ENCODE data around the gene LINS1. TPM values are rescaled to one million over a fixed set of nuclear protein-coding genes. Genes with fewer than 3 reads are reported as not detected.

Gene LINS1
- total and polyA plus RNA-seq, 3 donors from 2014 or later = 13.7 to 23.4 (median 17.3) TPM

DNA sequence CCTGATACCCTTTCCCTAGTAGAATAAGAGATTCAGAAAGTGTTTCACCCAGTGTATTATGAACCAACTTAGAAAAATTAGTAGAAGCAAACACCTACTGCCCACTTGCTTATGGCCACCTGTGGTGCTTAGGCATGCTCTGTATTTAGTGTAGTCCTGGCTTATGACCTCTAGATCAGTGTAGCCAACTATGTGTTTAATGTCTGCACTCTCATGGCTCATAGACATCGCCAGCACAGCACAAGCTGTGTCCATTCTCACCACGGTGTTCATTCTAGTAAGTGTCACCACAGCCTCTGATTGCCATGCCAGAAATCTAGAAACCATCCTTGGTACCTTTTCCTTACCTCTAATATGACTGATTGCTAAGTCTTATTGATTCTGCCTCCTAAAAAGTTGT, 14.7 kb upstream of the LINS1 start:
- Histone ChIP-seq H3K4me1 (no peaks in the 10 kb centered on the region), H3K27ac (no peak overlapping the region), H3K36me3 (ENCODE audit: low read depth, missing control alignments) (no peaks in the 10 kb centered on the region), H3K9me3 (no peaks in the 10 kb centered on the region), H3K4me3 (no peak overlapping the region), H3K27me3 (no peaks in the 10 kb centered on the region)
- intact Hi-C loops (cut with DNase I; ENCODE audit: low total_unique reads) = no loop called here
- no peak for DNase-seq
- TF ChIP-seq, protein P1, sequence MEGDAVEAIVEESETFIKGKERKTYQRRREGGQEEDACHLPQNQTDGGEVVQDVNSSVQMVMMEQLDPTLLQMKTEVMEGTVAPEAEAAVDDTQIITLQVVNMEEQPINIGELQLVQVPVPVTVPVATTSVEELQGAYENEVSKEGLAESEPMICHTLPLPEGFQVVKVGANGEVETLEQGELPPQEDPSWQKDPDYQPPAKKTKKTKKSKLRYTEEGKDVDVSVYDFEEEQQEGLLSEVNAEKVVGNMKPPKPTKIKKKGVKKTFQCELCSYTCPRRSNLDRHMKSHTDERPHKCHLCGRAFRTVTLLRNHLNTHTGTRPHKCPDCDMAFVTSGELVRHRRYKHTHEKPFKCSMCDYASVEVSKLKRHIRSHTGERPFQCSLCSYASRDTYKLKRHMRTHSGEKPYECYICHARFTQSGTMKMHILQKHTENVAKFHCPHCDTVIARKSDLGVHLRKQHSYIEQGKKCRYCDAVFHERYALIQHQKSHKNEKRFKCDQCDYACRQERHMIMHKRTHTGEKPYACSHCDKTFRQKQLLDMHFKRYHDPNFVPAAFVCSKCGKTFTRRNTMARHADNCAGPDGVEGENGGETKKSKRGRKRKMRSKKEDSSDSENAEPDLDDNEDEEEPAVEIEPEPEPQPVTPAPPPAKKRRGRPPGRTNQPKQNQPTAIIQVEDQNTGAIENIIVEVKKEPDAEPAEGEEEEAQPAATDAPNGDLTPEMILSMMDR (IDR thresholded peaks at IDR 0.05) = no peak
- TF ChIP-seq POLR2A (IDR thresholded peaks at IDR 0.05) = no peak
- 95% methylated on average over 2 of the region's 2 CpGs for WGBS, 2 donors

DNA sequence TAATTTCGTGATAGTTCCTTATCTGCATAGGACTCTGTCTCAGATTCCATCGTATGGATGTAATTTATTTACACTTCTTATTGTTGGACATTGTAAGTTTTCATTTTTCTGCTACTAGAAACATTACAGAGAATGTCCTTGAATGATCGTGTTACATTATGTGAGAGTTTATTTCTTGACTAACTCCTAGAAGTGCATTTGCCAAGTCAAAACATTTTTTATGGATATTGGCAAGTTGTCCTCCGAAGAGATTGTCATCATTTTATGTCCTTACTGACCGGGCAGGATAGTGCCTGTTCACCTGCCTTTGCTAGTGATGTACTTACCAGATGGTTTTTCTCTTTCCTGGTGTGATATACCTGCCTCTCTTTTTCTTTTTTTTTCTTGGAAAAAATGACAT, 13.8 kb upstream of the LINS1 start:
- DNase-seq = no peak
- Histone ChIP-seq H3K4me3 (no peak overlapping the region), H3K9me3 (no peaks in the 10 kb centered on the region), H3K27me3 (no peaks in the 10 kb centered on the region), H3K27ac (no peak overlapping the region), H3K36me3 (ENCODE audit: low read depth, missing control alignments) (no peaks in the 10 kb centered on the region), H3K4me1 (no peaks in the 10 kb centered on the region)
- WGBS, 2 donors = 42 to 56% methylated on average over 5 of the region's 5 CpGs
- TF ChIP-seq, protein P1 (IDR thresholded peaks at IDR 0.05) = no peak
- no peak for TF ChIP-seq POLR2A (IDR thresholded peaks at IDR 0.05)
- intact Hi-C loops (cut with DNase I; ENCODE audit: low total_unique reads) = no loop called here

DNA sequence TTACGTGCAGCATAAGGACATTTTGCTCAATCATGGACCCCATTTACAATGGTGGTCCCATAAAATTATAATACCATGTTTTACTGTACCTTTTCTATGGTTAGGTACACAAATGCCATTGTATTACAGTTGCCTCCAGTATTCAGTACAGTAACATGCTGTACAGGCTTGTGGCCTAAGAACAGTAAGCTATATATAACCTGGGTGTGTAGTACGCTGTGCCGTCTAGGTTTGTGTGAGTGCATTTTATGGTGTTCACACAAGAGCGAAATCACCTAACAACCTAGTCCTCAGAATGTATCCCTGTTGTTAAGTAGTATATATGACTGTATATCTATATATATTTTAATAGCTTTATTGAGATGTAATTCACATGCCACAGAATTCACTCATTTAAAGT, 12.9 kb upstream of the LINS1 start:
- no peak for DNase-seq
- WGBS, 2 donors = 92 to 94% methylated on average over 4 of the region's 4 CpGs
- no peaks in the 10 kb centered on the region for H3K36me3 ChIP-seq (ENCODE audit: low read depth, missing control alignments)

DNA sequence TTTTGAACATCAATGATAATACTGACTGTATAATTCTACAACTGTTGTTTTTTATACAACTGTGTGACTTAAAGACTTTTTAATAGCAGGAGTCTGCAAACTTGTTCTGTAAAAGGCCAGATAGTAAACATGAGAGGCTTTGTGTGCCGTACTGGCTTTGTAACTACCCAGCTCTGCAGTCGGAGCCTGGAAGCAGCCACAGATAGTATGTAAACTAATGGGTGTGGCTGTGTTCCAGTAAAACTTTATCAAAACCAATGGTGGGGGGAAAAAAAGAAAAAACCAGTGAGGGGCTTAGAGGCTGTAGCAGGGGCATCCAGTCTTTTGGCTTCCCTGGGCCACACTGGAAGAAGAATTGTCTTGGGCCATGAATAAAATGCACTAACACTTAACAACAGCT, 12.4 kb upstream of the LINS1 start:
- TF ChIP-seq, protein P1 (IDR thresholded peaks at IDR 0.05) = no peak
- TF ChIP-seq POLR2A (IDR thresholded peaks at IDR 0.05) = no peak
- 76 to 88% methylated on average over 2 of the region's 2 CpGs for WGBS, 2 donors
- intact Hi-C loops (cut with DNase I; ENCODE audit: low total_unique reads) = no loop called here
- no peaks in the 10 kb centered on the region for H3K9me3 ChIP-seq
- no peaks in the 10 kb centered on the region for H3K4me1 ChIP-seq
- H3K27ac ChIP-seq = no peak overlapping the region
- H3K36me3 ChIP-seq (ENCODE audit: low read depth, missing control alignments) = no peaks in the 10 kb centered on the region
- no peaks in the 10 kb centered on the region for H3K27me3 ChIP-seq
- DNase-seq = no peak
- no peak overlapping the region for H3K4me3 ChIP-seq

More for the DNA sequence above, 12.9 kb upstream of the LINS1 start:
- intact Hi-C loops (cut with DNase I; ENCODE audit: low total_unique reads) = no loop called here
- TF ChIP-seq, protein P1 (IDR thresholded peaks at IDR 0.05) = no peak
- no peak for TF ChIP-seq POLR2A (IDR thresholded peaks at IDR 0.05)
- Histone ChIP-seq H3K27me3 (no peaks in the 10 kb centered on the region), H3K4me3 (no peak overlapping the region), H3K9me3 (no peaks in the 10 kb centered on the region), H3K27ac (no peak overlapping the region), H3K4me1 (no peaks in the 10 kb centered on the region)

DNA sequence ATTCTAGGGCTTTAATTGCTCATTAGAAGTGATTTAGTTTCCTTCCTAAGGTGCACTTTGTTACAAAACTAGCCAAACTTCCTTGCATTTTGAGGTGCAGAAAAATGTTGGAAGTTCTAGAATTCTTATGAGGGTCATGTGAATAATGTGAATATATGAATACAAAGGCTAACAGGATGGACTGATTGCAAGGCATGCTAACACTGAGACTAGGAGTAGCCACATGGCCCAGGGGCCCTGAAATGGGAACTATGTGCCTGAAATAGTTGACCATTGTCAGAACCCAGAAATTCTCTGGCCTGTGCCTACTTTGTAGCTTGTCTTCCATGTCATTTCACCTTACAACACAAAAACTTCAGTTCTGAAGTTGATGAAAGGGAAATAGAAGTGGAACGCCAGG, 11.2 kb upstream of the LINS1 start:
- intact Hi-C loops (cut with DNase I; ENCODE audit: low total_unique reads) = no loop called here

More for the DNA sequence above, 11.2 kb upstream of the LINS1 start:
- H3K4me1 ChIP-seq = no peaks in the 10 kb centered on the region
- H3K9me3 ChIP-seq = no peaks in the 10 kb centered on the region
- no peaks in the 10 kb centered on the region for H3K36me3 ChIP-seq (ENCODE audit: low read depth, missing control alignments)
- H3K4me3 ChIP-seq = no peak overlapping the region
- DNase-seq = no peak
- WGBS, 2 donors = 90 to 100% methylated on average over 1 of the region's 1 CpG
- no peaks in the 10 kb centered on the region for H3K27me3 ChIP-seq
- no peak for TF ChIP-seq POLR2A (IDR thresholded peaks at IDR 0.05)
- TF ChIP-seq, protein P1 (IDR thresholded peaks at IDR 0.05) = no peak
- H3K27ac ChIP-seq = no peak overlapping the region
